Neural cell (in vitro differentiated cells): ENCODE data around the gene OR1F1.

Experiments used
- CTCF ChIP-seq: fragments of 450-650 bp; IDR thresholded peaks from 2 replicates; pipeline ENCODE4 v1.5.1; 2014; ENCODE audit warnings: antibody characterized with exemption, mild to moderate bottlenecking, moderate library complexity; ENCODE audit not compliant: poor library complexity, severe bottlenecking
- EP300 ChIP-seq: fragments of 450-650 bp; conservative IDR thresholded peaks from 2 replicates; pipeline ENCODE4 v1.6.1; 2014; ENCODE audit warnings: antibody characterized with exemption, mild to moderate bottlenecking, moderate library complexity; ENCODE audit not compliant: poor library complexity, severe bottlenecking
- EZH2 ChIP-seq: fragments of 200-600, 300-800 bp; shearing (Covaris generic), sonication (generic); IDR thresholded peaks from 2 replicates; pipeline ENCODE4 v1.6.1; 2014; ENCODE audit warnings: antibody characterized with exemption, low read length, borderline replicate concordance, mild to moderate bottlenecking; ENCODE audit not compliant: insufficient read depth, poor library complexity, severe bottlenecking
- MXI1 ChIP-seq: fragments of 450-650 bp; conservative IDR thresholded peaks from 2 replicates; pipeline ENCODE4 v1.6.1; 2014; ENCODE audit warnings: antibody characterized with exemption, mild to moderate bottlenecking; ENCODE audit not compliant: poor library complexity, severe bottlenecking
- RAD21 ChIP-seq: fragments of 450-650 bp; conservative IDR thresholded peaks from 2 replicates; pipeline ENCODE4 v1.6.1; 2014; ENCODE audit warnings: antibody characterized with exemption, mild to moderate bottlenecking, moderate library complexity
- SMC3 ChIP-seq: fragments of 450-650 bp; conservative IDR thresholded peaks from 2 replicates; pipeline ENCODE4 v1.6.1; 2014; ENCODE audit warnings: antibody characterized with exemption, mild to moderate bottlenecking, moderate library complexity; ENCODE audit not compliant: poor library complexity

GRCh38 chr16:3207086-3207953, 19.3 kb downstream of the OR1F1 start:
- no peak for TF ChIP-seq CTCF
- no peak for TF ChIP-seq EZH2
- TF ChIP-seq RAD21, result no peak
- TF ChIP-seq SMC3, result no peak
- no peak for TF ChIP-seq MXI1
- no peak for TF ChIP-seq EP300
